HCT116 (cell line): Measurements from ENCODE around the gene NEK9.

Experiments
- CBX3 ChIP-seq: IDR thresholded peaks from 2 replicates; pipeline ENCODE4 v1.6.1; 2012; ENCODE audit warnings: low read depth
- EZH2 ChIP-seq: fragments of 200-600 bp; sonication (generic); IDR thresholded peaks from 2 replicates; pipeline ENCODE4 v1.6.1; 2017; ENCODE audit warnings: antibody characterized with exemption, mixed run types
- FOSL1 ChIP-seq: IDR thresholded peaks from 2 replicates; pipeline ENCODE4 v1.6.1; 2012; ENCODE audit warnings: low read depth
- JUND ChIP-seq: IDR thresholded peaks from 2 replicates; pipeline ENCODE4 v1.6.1; 2012
- POLR2A ChIP-seq: IDR thresholded peaks from 2 replicates; pipeline ENCODE4 v1.7.0; 2011; ENCODE audit warnings: borderline replicate concordance; ENCODE audit not compliant: insufficient read depth, insufficient read length; ENCODE audit errors: extremely low read depth
- POLR2AphosphoS5 ChIP-seq: IDR thresholded peaks from 2 replicates; pipeline ENCODE4 v1.6.1; 2011; ENCODE audit warnings: mild to moderate bottlenecking, low read depth, low read length, moderate library complexity
- RAD21 ChIP-seq: IDR thresholded peaks from 2 replicates; pipeline ENCODE4 v1.6.1; 2012; ENCODE audit warnings: low read depth, mild to moderate bottlenecking
- SP1 ChIP-seq: IDR thresholded peaks from 2 replicates; pipeline ENCODE4 v1.6.1; 2012; ENCODE audit warnings: low read depth
- TCF7L2 ChIP-seq: IDR thresholded peaks from 2 replicates; pipeline ENCODE4 v1.7.0; 2011; ENCODE audit warnings: borderline replicate concordance, inconsistent platforms; ENCODE audit not compliant: insufficient read depth, insufficient read length; ENCODE audit errors: extremely low read depth
- ZFX ChIP-seq: fragments of 450-650 bp; IDR thresholded peaks from 2 replicates; pipeline ENCODE4 v1.6.1; 2017
- ZNF274 ChIP-seq: fragments of 200-500 bp; sonication (Bioruptor generic); IDR thresholded peaks from 2 replicates; pipeline ENCODE4 v1.6.1; 2014; ENCODE audit warnings: mild to moderate bottlenecking, low read depth, low read length, inconsistent platforms
- TF ChIP-seq, protein P1 (sequence below), 3 experiments: fragments of 200-600 bp in 1 of 3; sonication (generic) in 1 of 3; IDR thresholded peaks in 2 of 3; conservative IDR thresholded peaks in 1 of 3; 2 replicates each; pipeline ENCODE4 v1.5.1; 2012 to 2017; ENCODE audit warnings: low read depth in 2 of 3, low read length in 2 of 3, antibody characterized with exemption in 1 of 3, borderline replicate concordance in 1 of 3, control low read depth in 1 of 3, mild to moderate bottlenecking in 1 of 3, mixed read lengths in 1 of 3, mixed run types in 1 of 3, moderate library complexity in 1 of 3; ENCODE audit not compliant: insufficient read depth in 1 of 3
- TF ChIP-seq, protein P2 (sequence below): IDR thresholded peaks from 2 replicates; pipeline ENCODE4 v1.6.1; 2012

GRCh38 chr14:75083271-75083670 is 43.6 kb downstream of the NEK9 start:
- no peak for TF ChIP-seq EZH2
- TF ChIP-seq POLR2A = no peak
- no peak for TF ChIP-seq ZFX
- TF ChIP-seq, protein P1, sequence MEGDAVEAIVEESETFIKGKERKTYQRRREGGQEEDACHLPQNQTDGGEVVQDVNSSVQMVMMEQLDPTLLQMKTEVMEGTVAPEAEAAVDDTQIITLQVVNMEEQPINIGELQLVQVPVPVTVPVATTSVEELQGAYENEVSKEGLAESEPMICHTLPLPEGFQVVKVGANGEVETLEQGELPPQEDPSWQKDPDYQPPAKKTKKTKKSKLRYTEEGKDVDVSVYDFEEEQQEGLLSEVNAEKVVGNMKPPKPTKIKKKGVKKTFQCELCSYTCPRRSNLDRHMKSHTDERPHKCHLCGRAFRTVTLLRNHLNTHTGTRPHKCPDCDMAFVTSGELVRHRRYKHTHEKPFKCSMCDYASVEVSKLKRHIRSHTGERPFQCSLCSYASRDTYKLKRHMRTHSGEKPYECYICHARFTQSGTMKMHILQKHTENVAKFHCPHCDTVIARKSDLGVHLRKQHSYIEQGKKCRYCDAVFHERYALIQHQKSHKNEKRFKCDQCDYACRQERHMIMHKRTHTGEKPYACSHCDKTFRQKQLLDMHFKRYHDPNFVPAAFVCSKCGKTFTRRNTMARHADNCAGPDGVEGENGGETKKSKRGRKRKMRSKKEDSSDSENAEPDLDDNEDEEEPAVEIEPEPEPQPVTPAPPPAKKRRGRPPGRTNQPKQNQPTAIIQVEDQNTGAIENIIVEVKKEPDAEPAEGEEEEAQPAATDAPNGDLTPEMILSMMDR (IDR thresholded peaks at IDR 0.05 in 2 of 3, conservative IDR thresholded peaks at IDR 0.05 in 1 of 3; ENCODE audit: borderline replicate concordance in 1 of 3, insufficient read depth in 1 of 3, low read depth in 2 of 3, low read length in 2 of 3) = no peak
- no peak for TF ChIP-seq CBX3
- TF ChIP-seq SP1 = no peak
- TF ChIP-seq RAD21 = no peak
- no peak for TF ChIP-seq TCF7L2
- TF ChIP-seq FOSL1 = no peak
- TF ChIP-seq, protein P2, sequence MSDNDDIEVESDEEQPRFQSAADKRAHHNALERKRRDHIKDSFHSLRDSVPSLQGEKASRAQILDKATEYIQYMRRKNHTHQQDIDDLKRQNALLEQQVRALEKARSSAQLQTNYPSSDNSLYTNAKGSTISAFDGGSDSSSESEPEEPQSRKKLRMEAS = no peak
- no peak for TF ChIP-seq POLR2AphosphoS5
- no peak for TF ChIP-seq JUND
- TF ChIP-seq ZNF274 = no peak
